Measurements from ENCODE around the gene RUNX3. TPM values are rescaled to one million over a fixed set of nuclear protein-coding genes. Genes with fewer than 3 reads are reported as not detected.

RUNX3 gene
- total RNA-seq, 1 experiment from 2014 or later = 0.33 TPM

GRCh38 chr1:24890887-24891286 is 39.2 kb downstream of the RUNX3 start:
- Histone ChIP-seq H3K14ac (ENCODE audit: insufficient read depth, low read length) (no peak overlapping the region), H2BK15ac (ENCODE audit: low read depth, low read length) (no peak overlapping the region), H2BK120ac (ENCODE audit: low read depth, low read length, poor library complexity, severe bottlenecking) (no peak overlapping the region), H4K8ac (replicated peaks; ENCODE audit: insufficient read length, low read depth, low read length) (no peak overlapping the region), H3K27ac (ENCODE audit: insufficient read length, low read depth, low read length) (no peak overlapping the region), H3T11ph (ENCODE audit: low read length) (no peak overlapping the region), H4K20me1 (ENCODE audit: control insufficient read depth, insufficient read depth, insufficient read length) (no peaks in the 10 kb centered on the region), H3K23ac (ENCODE audit: insufficient read length, low read depth, low read length) (no peak overlapping the region), H2BK12ac (ENCODE audit: insufficient read length, low read depth, low read length) (no peak overlapping the region), H3K4me1 (ENCODE audit: insufficient read depth, low read length) (no peaks in the 10 kb centered on the region), H2BK5ac (ENCODE audit: insufficient read length, low read length) (no peak overlapping the region), H2AK5ac (ENCODE audit: insufficient read length, low read length) (no peak overlapping the region), H3K27me3 (ENCODE audit: insufficient read depth, low read length) (no peaks in the 10 kb centered on the region), H3K23me2 (ENCODE audit: insufficient read length, low read depth, low read length, poor library complexity, severe bottlenecking) (no peaks in the 10 kb centered on the region), H3K4me2 (ENCODE audit: insufficient read depth, insufficient read length, low read length) (no peak overlapping the region), H2BK20ac (ENCODE audit: low read depth, low read length, poor library complexity, severe bottlenecking) (no peak overlapping the region), H2AFZ (ENCODE audit: low read length) (no peak overlapping the region), H3K9ac (ENCODE audit: extremely low read depth, insufficient read length, low read length) (no peak overlapping the region), H3K9me3 (ENCODE audit: control insufficient read depth, low read depth, low read length) (peaks cover 4% of the 10 kb centered on the region), H4K91ac (ENCODE audit: insufficient read length, low read depth, low read length) (no peak overlapping the region), H3K79me2 (ENCODE audit: insufficient read depth, low read length) (no peaks in the 10 kb centered on the region), H3K79me1 (ENCODE audit: insufficient read depth, low read depth, low read length, poor library complexity, severe bottlenecking) (no peaks in the 10 kb centered on the region), H3K4ac (ENCODE audit: low read depth, low read length) (no peak overlapping the region), H4K5ac (ENCODE audit: insufficient read length, low read depth, low read length) (no peak overlapping the region), H3K56ac (ENCODE audit: insufficient read length, low read depth, low read length) (no peak overlapping the region), H3K18ac (ENCODE audit: insufficient read length, low read depth, low read length) (no peak overlapping the region)
- no CpG with 5 or more reads among the region's 2 CpGs for WGBS (ENCODE audit: extremely low coverage, insufficient read length, low lambda C conversion rate)
- Mint-ChIP-seq H3K27ac (no peak overlapping the region), H3K4me1 (no peaks in the 10 kb centered on the region), H3K27me3 (ENCODE audit: low read depth) (peaks cover 7% of the 10 kb centered on the region), H3K36me3 (ENCODE audit: insufficient read depth in 1 of 3, low read depth in 3 of 3) (peaks cover 5 to 14% (median 5%) of the 10 kb centered on the region in 3 experiments; a peak in 6 of 7 replicates), H3K9me3 (peaks cover 22 to 25% of the 10 kb centered on the region in 2 experiments), H3K4me3 (no peak overlapping the region)
- no peak for DNase-seq
- TF ChIP-seq, protein P1, sequence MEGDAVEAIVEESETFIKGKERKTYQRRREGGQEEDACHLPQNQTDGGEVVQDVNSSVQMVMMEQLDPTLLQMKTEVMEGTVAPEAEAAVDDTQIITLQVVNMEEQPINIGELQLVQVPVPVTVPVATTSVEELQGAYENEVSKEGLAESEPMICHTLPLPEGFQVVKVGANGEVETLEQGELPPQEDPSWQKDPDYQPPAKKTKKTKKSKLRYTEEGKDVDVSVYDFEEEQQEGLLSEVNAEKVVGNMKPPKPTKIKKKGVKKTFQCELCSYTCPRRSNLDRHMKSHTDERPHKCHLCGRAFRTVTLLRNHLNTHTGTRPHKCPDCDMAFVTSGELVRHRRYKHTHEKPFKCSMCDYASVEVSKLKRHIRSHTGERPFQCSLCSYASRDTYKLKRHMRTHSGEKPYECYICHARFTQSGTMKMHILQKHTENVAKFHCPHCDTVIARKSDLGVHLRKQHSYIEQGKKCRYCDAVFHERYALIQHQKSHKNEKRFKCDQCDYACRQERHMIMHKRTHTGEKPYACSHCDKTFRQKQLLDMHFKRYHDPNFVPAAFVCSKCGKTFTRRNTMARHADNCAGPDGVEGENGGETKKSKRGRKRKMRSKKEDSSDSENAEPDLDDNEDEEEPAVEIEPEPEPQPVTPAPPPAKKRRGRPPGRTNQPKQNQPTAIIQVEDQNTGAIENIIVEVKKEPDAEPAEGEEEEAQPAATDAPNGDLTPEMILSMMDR (conservative IDR thresholded peaks at IDR 0.05) = no peak

Measured in H9 (cell line).